Fibroblast of mammary gland (primary cell): Measurements from ENCODE around the gene KIAA1614.

ENCODE experiments used
- DNase-seq: peaks from one replicate; pipeline ENCODE4 v3.0.0-alpha.2; 2010; ENCODE audit warnings: low read depth
- H3K4me3 ChIP-seq: 2 replicates; pipeline ENCODE4 v1.5.1; 2011; ENCODE audit warnings: low read depth, mild to moderate bottlenecking, low read length, moderate library complexity; ENCODE audit not compliant: control insufficient read depth
- TF ChIP-seq, protein P1 (sequence below): conservative IDR thresholded peaks from 2 replicates; pipeline ENCODE4 v1.5.1; 2011; ENCODE audit warnings: low read depth, low read length, inconsistent platforms; ENCODE audit not compliant: control insufficient read depth, insufficient read depth

Gene KIAA1614

DNA sequence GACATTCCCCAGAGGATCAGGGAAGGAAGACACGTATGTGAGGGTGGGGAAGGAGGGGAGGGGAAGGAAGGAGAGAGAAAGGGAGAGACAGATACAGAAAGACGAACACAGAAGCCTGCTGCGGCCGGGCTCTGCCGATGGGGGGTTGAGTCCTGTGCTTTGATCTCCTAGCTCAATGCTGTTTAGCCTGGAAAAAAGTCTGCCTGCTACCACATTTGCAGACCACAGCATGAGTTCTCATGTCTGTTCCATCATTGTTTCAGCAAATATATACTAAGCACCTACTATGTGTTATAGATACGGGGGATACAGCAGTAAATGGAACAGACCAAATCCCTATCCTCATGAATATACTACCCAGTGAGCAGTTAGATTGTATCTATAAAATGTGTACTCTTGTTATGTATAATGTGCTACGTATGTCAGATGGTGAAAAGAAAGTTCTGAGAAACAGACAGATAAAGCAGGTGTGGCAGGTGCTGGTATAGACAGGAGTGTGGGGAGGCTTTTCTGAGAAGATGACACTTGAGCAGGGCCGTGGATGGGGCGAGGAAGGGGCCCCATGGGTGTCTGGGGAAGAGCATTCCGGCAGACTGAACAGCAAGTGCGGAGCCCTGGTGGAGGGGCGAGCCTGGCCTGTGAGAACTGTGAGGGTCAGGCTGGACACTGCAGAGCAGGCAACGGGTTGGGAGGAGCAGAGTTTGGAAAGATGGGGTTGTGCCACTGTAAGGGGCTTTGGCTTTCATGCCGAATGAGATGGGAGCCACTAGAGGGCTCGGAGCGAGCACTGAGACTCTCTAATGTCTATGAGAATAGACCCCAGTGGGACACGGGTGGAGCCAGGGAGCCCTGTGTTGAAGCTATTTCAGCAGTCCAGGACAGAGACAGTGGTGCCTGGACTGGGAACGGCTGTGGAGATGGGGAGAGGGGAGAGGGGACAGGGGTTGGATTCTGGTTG, 34.1 kb downstream of the KIAA1614 start:
- no peak for DNase-seq
- no peak overlapping the region for H3K4me3 ChIP-seq
- TF ChIP-seq, protein P1, sequence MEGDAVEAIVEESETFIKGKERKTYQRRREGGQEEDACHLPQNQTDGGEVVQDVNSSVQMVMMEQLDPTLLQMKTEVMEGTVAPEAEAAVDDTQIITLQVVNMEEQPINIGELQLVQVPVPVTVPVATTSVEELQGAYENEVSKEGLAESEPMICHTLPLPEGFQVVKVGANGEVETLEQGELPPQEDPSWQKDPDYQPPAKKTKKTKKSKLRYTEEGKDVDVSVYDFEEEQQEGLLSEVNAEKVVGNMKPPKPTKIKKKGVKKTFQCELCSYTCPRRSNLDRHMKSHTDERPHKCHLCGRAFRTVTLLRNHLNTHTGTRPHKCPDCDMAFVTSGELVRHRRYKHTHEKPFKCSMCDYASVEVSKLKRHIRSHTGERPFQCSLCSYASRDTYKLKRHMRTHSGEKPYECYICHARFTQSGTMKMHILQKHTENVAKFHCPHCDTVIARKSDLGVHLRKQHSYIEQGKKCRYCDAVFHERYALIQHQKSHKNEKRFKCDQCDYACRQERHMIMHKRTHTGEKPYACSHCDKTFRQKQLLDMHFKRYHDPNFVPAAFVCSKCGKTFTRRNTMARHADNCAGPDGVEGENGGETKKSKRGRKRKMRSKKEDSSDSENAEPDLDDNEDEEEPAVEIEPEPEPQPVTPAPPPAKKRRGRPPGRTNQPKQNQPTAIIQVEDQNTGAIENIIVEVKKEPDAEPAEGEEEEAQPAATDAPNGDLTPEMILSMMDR = no peak

DNA sequence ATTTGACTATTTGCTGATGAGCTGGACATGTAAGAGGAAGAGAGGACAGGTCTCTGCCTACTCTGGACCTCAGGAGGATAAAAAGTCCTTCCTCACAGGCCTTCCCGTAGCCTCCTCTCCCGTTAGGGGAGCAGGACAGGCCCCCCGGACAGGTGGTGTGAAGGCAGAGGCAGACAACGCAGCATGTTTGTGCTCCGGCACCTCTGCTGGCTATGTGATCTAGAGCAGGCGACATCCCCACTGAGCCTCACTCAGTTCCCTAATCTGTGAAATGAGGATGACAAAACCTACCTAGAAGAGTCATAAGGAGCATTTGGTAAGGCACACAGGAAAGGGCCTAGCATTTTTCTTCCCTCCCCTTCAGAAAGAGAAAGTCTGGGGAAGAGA, 34.8 kb downstream of the KIAA1614 start:
- TF ChIP-seq, protein P1 = no peak
- H3K4me3 ChIP-seq = no peak overlapping the region
- DNase-seq = no peak

DNA sequence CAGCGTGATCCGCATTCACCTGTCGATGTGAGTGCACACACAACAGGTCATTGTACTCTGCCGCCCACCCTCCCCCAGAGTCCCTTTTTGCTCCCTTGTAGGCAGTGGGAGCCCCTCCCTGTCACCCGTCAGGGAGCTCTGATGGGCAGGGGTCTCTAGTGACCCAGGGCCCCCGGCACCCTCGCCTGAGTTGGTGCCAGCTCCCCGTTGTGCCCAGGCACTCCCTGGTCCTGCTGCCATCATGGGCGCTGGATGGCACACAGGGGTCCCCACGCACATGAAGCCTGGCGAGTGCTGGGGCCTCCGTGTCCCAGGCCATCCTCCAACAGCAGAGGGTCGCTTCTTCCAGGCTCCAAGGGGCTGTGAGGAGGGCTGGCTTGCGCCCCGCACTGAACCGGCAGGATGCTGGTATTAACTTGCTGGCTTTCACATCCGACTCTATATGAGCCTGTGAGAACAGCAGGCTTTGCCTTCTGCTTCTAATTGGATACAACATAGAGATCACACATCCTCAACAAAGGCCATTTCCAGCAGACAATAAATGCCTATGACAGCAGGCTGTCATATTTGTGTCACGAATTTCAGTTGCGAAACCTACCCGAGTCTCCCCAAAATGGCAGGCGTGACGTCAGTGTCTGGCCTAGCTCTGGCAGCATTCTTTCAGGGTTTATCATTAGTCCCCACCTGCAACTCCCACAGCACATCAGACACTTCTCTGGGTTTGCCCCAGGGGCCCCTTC, 35.4 kb downstream of the KIAA1614 start:
- no peak for DNase-seq
- TF ChIP-seq, protein P1 = no peak
- no peak overlapping the region for H3K4me3 ChIP-seq

DNA sequence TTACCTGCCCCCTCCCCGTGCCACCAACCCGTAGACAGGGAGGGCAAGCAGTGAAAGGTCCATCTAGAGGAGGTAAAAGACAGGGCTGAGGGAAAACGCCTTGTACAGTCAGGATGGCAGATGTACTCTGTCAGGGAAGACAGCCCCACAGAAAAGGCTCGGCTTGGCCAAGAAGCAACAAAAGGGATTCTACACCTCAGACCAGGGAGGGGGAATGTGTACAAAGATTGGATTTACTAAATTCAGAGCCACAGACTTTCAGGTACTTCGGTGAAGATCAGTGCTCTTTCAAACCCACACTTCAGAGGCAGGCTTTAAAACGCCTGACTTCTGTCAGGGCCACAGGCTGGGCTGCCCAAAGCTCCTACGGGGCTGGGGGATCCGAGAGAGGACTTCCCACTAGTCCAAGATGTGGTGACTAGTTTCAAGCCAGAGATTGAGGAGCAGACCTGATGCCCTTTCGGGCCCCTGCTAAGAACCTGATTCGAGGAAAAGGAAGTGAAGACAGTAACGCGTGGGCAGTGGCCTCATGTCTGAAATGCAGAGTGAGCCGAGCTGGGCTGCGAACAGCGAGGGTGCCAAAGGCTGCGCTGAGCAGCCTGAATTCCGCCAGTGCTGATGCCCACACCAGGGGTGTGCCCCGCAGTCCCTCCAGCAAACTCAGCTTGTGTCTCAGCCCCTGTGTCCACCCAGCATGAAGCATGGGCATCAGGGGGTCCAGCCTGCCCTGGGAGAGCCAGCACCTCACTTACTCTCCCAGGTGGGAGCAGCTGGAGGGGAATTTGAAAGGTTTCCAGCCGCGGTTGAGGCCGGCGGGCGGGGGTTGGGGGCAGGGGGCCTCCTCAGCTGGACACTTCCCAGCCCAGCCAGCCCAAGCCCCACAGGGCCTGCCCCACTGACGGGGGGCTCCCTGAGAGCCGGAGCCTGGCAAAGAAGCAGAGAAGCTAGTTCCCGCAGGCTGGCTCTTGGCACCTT, 36.2 kb downstream of the KIAA1614 start:
- DNase-seq = no peak
- TF ChIP-seq, protein P1 = no peak
- H3K4me3 ChIP-seq = no peak overlapping the region

DNA sequence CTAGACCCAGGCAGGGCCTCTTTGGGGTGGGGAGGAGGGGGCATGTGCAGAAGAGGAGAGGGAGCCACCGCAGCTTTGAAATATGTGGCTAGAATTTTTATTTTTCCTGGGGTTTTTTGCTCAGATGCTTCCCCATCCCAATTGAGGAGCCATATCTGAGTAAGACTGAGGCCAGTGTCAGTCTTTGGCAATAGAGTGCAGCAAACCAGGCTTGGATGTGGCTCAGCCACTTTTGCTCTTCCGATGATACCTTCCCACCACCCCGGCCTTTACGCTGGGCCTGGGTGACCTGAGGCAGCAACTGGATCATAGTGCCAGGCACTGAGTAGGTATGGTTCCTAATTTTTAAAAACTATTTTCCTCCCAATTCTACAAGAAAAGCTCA, 36.9 kb downstream of the KIAA1614 start:
- TF ChIP-seq, protein P1 = no peak
- no peak overlapping the region for H3K4me3 ChIP-seq
- DNase-seq = no peak

DNA sequence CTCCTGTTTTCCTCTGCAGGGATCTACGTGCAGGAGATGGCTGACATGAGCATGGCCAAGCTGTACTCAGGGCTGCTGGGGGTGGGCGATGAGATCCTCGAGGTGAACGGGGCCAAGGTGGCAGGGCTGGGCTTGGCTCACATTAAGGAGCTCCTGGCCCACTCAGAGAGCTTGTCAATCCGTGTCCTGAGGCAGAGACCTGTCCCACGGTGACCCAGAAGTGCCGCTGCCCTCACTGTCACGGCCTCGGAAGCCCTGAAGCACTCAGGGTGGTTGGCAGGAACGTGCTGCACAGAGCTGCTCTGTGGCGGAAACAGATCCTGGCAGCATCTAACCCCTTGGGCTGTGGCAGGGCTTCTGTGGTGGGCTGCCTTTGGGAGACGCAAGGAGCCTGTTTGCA, 37.6 kb downstream of the KIAA1614 start:
- no peak for DNase-seq
- TF ChIP-seq, protein P1 = no peak
- H3K4me3 ChIP-seq = no peak overlapping the region
